Central memory CD4-positive, alpha-beta T cell (primary cell): ENCODE results near the gene PLPP7.

Experiments used
- DNase-seq: peaks from one replicate; pipeline ENCODE4 v3.0.0; 2022

Gene PLPP7

DNA sequence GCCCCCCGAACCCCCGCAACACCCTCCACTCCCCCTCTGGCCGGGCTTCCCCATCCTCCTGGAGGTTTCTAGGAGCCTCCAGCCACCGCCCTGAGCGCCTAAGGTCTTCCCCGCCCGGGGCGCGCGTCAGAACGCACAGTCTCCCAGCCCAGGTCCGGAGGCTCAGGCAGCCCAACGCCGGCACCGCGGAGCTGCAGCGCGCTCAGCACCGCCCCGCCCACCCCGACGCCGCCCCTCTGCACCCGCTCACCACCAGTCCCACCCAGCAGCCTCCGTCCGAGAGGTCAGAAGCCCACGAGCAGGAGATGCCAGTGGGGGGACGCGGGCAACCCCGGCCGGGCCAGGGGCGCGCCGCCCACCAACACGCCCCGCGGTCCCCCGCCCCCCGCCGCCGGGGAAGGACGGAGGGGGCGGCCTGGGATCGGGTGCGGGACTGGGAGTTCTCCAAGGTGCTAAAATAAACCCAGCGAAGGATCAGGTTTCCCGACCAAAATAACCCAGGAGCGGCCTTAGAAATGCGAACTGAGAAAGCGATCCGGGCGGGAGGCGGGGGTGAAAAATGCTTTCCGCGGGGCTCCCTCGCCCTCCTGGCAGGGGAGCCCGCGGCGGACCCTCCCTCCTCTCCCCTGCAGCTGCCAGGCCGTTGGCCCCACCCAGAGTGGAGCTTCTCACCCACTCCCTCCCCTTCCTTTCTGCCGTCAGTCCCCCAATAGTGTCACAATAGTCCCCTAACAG lies 6.7 kb upstream of the PLPP7 start:
- DNase-seq, result no peak

DNA sequence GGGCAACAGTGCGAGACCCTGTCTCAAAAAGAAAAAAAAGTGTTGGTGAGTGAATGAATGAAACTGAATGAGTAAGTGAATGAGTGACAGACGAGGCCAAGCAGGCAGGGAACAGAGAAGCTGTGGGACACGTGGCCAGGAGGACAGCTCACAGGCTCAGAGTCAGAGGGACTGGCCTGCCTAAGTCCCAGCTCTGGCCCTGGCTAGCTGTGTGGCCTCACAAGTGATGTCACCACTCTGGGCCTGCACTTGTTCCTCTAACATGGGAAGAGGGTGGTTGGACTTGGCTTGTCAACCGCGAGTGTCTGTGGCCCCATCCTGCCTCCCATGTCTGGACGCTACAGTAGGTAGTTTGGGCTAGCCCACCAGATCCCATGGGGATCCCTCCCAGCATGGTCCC lies 4.7 kb upstream of the PLPP7 start:
- no peak for DNase-seq

GRCh38 chr9:131287359-131287758 lies 2.2 kb upstream of the PLPP7 start:
- DNase-seq, result no peak

- no peak for DNase-seq
Observed at GRCh38 chr9:131288217-131288616, 1.3 kb upstream of the PLPP7 start.

- no peak for DNase-seq
Observed at GRCh38 chr9:131290036-131290766, 678 bp downstream of the PLPP7 start.

- DNase-seq, result no peak
Observed at GRCh38 chr9:131290767-131291370, 1.3 kb downstream of the PLPP7 start.

DNA sequence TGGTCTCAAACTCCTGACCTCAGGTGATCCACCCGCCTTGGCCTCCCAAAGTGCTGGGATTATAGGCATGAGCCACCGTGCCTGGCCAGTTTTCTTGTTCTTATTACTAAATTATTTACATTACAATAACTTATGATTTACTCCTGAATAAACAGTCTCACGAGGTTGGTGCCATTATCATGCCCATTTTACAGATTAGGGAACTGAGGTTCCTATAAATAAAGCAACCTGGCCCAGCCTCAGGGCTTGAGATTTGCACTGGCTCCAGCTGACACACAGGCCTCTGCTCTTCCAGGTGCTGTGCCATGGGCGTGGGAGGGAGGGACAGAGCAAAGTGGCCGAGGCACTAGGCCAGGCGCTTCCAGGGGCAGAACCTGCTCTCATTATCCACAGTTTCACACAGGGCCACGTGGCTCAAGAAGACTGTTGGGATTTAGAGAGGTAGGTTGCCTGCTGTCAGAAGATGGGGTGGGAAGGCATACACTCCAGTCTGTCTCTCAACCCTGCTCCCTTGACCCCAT lies 2.3 kb downstream of the PLPP7 start:
- no peak for DNase-seq

- no peak for DNase-seq
Observed at GRCh38 chr9:131292937-131293336, 3.4 kb downstream of the PLPP7 start.

GRCh38 chr9:131296460-131296859 lies 6.9 kb downstream of the PLPP7 start:
- no peak for DNase-seq

DNA sequence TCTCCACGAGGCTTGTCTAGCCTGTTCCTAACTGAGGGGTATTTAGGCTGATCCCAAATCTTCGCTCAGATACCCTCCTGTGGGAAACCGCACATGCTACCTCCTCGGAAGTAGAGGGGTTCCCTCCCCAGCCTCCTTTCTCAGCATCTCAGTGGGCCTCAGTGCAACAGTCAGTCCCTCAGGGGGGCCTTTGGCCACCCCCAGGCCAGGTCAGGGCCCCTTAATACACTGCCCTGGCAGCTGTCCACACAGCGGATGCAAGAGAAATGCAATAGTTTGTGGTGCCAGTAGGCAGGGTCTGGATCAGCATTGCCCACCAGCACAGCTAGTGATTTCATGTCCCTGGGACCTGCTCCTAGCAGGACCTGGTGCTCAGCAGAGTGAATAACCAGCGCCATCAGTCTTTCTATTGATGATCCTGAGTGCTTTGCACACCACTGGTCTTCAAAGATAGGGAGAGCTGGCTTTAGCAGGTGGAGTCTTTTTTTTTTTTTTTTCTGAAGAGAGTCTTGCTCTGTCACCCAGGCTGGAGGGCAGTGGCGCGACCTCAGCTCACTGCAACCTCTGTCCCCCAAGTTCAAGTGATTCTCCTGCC lies 7.5 kb downstream of the PLPP7 start:
- no peak for DNase-seq

DNA sequence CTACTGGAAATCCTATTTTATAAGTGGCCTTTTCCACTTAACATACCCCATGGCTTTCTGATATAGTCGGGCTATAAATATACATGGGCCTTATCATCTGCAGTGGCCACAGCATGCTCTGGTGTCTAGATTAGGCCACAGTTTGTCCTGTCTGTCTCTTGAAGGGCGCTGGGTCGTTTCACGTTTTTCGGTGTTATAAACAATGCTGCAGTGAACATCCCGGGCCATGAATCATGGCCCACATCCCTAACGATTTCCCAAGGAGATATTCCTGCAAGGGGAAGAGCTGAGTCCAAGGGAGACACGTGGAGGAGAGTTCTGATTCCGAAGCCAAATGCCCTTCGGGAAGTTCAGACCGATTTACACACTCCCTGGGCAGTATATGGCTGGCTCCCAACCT lies 8.4 kb downstream of the PLPP7 start:
- no peak for DNase-seq

DNA sequence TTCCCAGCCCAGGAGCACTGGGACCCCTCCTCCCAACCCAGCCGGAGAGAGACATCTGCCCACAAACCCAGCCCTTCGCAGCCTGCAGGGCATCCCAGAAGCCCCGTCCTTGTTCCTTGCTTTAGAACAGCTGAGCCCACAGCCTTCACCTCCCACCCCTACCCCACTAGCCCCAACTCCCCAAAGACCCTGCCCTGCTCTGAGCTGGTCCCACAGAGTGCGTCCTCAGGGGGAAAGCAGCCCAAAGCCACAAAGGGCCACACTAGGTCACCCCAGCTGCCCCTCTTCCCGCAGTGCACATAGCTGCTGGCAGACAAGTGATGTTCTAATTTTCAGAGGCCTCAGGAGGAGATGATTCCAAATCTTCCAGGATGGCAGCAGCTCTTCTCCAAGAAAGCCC lies 8.8 kb downstream of the PLPP7 start:
- DNase-seq, result no peak

DNA sequence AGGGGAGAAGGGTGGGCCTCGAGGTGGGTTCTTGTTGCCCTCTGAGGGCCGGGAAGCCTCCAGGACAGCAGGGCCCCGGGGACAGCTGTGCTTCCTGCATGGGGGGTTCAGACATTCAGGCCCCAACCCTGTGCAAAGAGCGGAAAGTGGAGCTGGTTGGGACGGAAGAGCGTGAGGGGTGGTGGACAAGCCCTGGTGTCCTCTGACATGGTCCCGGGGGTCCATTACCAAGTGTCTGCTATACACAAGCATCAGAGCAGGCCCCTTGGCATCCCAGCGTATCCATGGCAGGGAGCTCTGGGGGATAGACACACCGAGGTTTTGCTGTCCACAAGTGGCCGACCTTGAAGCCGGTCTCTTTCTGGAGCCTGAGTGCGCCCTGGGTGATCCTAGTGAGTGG lies 9.3 kb downstream of the PLPP7 start:
- DNase-seq, result no peak

GRCh38 chr9:131299346-131299960 lies 9.9 kb downstream of the PLPP7 start:
- no peak for DNase-seq

DNA sequence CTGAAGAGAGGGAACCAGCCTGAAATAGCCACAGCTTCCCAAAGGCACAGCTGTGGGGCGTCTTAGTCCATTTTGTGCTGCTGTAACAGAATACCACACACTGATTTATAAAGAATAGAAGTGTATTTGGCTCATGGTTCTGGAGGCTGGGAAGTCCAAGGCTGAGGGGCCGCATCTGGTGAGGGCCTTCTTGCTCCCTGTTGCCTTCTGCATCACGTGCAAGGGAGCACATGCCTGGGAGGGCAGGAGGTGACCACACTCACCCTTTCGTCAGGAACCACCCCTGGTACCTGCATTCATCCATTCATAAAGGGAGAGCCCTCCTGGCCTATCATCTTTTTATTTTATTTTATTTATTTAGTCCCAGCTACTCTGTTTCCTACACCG lies 10.4 kb downstream of the PLPP7 start:
- DNase-seq, result no peak

DNA sequence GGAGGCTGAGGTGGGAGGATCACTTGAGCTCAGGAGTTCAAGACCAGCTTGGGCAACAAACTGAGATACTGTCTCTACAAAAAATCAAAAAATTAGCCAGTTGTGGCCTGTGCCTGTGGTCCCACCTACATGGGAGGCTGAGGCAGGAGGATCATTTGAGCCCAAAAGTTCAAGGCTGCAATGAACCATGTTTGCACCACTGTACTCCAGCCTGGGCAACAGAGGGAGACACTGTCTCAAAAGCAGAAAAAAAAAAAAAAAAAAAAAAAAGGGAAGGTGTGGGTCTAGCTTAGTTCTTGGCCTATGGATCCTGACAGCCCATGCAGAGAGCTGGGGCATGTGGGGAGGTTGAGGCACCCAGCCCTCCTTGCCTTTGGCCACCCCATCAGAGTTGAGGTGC lies 10.9 kb downstream of the PLPP7 start:
- no peak for DNase-seq

DNA sequence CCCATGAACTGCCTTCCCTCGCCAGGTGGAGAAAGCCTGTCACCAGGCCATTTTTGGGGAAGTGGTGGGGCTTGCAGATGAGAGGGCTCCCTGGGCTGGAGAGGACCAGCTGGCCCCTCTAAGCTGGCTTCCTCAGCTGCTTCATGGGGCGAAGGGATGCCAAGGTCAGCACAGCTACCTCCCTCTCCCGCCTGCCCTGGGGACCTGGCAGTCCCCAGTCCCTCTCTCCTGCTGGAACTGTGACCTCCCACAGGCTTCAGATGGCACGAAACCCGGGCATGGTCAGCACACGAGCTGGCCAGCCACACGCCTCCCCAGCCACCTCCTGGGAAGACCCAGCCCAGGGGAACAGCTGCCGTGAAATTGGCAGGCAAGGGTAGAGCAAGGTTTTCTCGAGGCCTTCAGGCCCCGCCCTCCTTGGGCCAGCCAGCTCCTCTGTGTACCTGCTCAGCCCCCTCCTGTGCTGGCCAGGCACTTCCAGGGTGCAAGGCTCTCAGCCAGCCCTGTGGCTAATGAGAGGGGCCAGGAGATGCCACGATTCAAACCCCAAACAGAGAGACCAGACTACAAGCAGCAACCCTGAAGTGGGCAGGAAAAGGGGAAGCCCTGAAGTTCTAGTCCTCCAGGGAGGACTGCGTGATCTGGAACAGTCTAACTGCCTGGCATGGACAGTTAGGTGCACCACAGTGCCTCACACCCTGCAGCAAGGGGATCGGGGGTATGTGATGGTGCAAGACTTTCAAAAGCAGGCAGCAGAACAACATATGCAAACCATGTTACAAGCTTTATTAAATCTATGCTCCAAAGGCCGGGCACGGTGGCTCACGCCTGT lies 12.9 kb downstream of the PLPP7 start:
- no peak for DNase-seq

DNA sequence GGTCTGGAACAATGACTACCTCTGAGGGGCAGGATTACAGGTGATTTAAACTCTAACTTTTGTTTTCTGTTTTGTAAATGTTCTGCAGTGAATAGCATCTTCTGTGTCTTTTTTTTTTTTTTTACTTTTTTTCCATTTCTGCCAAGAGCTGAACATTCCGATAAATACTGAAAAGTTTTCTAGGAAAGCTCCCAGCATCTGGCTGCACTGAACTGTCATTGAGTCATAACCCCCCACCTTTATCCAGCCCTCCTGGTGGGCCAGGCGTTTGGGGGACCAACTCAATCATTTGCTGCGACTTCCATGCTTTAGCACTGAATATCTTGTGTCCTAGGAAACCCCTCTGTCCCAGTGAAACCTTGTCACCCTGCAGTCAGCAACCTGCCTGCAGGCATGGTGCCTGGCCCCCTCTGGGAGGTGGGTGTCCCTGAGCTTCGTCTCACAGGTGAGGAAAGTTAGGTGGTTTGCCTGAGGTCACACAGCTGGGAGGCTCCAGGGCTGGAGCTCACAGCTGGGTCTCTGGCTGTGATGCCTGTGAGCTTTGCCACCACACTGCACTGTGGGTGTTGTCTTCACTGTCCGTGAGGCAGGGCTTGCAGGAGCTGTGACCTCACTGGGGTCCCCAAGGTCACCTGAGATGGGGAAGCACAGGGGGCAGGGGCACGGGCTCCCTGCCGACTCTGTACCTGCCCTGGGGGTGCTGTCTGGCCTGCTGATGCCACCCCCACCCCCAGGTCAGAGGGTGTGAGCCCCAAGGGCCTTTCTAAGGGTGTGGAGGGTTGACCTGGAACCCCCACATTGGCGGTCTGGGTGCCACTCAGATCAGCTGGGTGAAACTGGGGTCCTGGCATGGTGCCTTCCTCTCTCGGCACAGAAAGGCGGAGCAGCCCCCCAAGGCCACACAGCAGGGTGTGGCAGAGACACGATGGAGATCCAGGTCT lies 14.1 kb downstream of the PLPP7 start:
- no peak for DNase-seq

GRCh38 chr9:131304676-131305355 lies 15.3 kb downstream of the PLPP7 start:
- no peak for DNase-seq

DNA sequence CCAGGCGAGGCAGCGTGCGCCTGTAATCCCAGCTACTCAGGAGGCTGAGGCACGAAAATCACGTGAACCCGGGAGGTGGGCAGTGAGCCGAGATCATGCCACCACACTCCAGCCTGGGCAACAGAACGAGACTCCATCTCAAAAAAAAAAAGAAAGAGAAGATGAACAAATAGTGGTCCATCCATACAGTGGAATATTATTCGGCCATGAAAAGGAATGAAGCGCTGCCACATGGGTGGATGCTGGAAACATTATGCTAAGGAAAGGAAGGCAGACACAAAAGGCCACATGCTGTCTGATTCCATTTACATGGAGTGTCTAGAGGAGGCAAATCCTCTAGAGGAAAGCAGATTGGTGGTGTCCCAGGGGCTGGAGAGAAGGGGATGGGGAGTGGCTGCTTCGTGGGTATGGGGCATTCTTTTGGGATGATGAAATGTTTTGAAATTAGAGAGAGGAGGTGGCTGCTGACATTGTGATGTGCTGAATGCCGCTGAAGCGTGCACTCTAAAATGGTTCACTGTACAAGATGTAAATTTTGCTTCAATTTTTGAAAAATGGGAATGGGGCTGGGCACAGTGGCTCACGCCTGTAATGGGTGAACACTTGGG lies 17.0 kb downstream of the PLPP7 start:
- DNase-seq, result no peak
